ENCODE results near the gene USP21. TPM values are rescaled to one million over a fixed set of nuclear protein-coding genes. Genes with fewer than 3 reads are reported as not detected.

The USP21 gene
- total and polyA plus RNA-seq, 2 of the 8 experiments (the other 6 are each of a cell fraction or from before 2014, with no cell fraction given): 23.9 to 36.3 TPM

- peak in 1 of 2 experiments; percentile 71 for DNase-seq (ENCODE audit: low read depth in 1 of 2, low spot score in 2 of 2)
- peaks cover 0 to 7% (median 5%) of the 10 kb centered on the region in 4 experiments; a peak in 4 of 7 replicates for H3K4me1 ChIP-seq (replicated peaks in 1 of 4; ENCODE audit: control insufficient read depth in 3 of 4, insufficient read depth in 4 of 4, low read length in 3 of 4)
- H2AK5ac ChIP-seq (ENCODE audit: low read depth, low read length): no peak overlapping the region
- H2BK15ac ChIP-seq (ENCODE audit: low read length): peak overlapping the region; percentile 72; the same call in 1 of the 2 replicates
- H3K36me3 ChIP-seq (ENCODE audit: control insufficient read depth in 2 of 4, insufficient read depth in 4 of 4, low read length in 3 of 4): peaks cover 7 to 20% (median 14%) of the 10 kb centered on the region in 4 experiments; a peak in 6 of 8 replicates
- no peak overlapping the region for H2BK120ac ChIP-seq (replicated peaks; ENCODE audit: low read depth, low read length)
- H3K56ac ChIP-seq (replicated peaks; ENCODE audit: insufficient read length, low read depth, low read length): peak overlapping the region; percentile 9
- H4K20me1 ChIP-seq (replicated peaks in 1 of 2; ENCODE audit: control insufficient read depth in 1 of 2, insufficient read depth in 2 of 2, low read length in 2 of 2): no peaks in the 10 kb centered on the region
- H4K5ac ChIP-seq (ENCODE audit: insufficient read length, low read depth, low read length): peak overlapping the region; percentile 20
- no peak overlapping the region for H3K14ac ChIP-seq (ENCODE audit: insufficient read length)
- peak overlapping the region; percentile 66 to 92 for H3K4me2 ChIP-seq (ENCODE audit: insufficient read depth in 1 of 2, low read depth in 2 of 2, low read length in 2 of 2)
- POLR2A ChIA-PET (ENCODE audit: partially characterized antibody): interaction anchor here (1.3 to 4.7 kb wide), 9 partner anchors 9 to 148 kb away, joined by 3 to 51 read pairs (median 12); partner anchors contain the start of genes ADAMTS4, B4GALT3, DEDD and NDUFS2
- peak overlapping the region; percentile 43 to 69 (median 54); a peak in 6 of 7 replicates for H3K9ac ChIP-seq (replicated peaks in 1 of 4; ENCODE audit: extremely low read depth in 1 of 4, low read depth in 3 of 4, low read length in 3 of 4)
- 7% methylated on average over 31 of the region's 33 CpGs; no CpG with 5 or more reads in 1 of the 2 experiments for WGBS, 2 experiments (ENCODE audit: extremely low coverage in 1 of 2, insufficient coverage in 1 of 2, insufficient read length in 1 of 2, insufficient replicate concordance in 2 of 2, low coverage in 1 of 2, low lambda C conversion rate in 2 of 2, missing lambda C conversion rate in 1 of 2)
- CTCF ChIA-PET (ENCODE audit: partially characterized antibody): interaction anchor here (0.6 to 5.3 kb wide), 16 partner anchors 9 to 215 kb away, joined by 3 to 32 read pairs (median 6); partner anchors contain the start of genes ADAMTS4, B4GALT3, NDUFS2 and UFC1
- no peaks in the 10 kb centered on the region for H3K27me3 ChIP-seq (replicated peaks in 1 of 4; ENCODE audit: control insufficient read depth in 3 of 4, extremely low read depth in 1 of 4, insufficient read depth in 3 of 4, low read length in 3 of 4)
- FAIRE-seq: no peak
- H3K4me3 ChIP-seq (ENCODE audit: extremely low read depth in 1 of 4, insufficient read depth in 2 of 4, low read depth in 3 of 4, low read length in 4 of 4): peak overlapping the region; percentile 64 to 83 (median 82)
- H3K79me1 ChIP-seq (ENCODE audit: low read depth, low read length): no peaks in the 10 kb centered on the region
- H3K79me2 ChIP-seq (ENCODE audit: control insufficient read depth in 1 of 2, insufficient read depth in 2 of 2, low read length in 2 of 2): no peaks in the 10 kb centered on the region
- no peak overlapping the region for H3K18ac ChIP-seq (ENCODE audit: extremely low read depth, low read length)
- H2AFZ ChIP-seq (ENCODE audit: low read length): no peak overlapping the region
- no peak overlapping the region for H2BK12ac ChIP-seq (ENCODE audit: low read depth, low read length)
- 0 out of 2 replicates have a peak overlapping the region, but pooled peaks have one; percentile 3 for H2BK5ac ChIP-seq (ENCODE audit: low read depth, low read length)
- H4K8ac ChIP-seq (ENCODE audit: extremely low read depth, insufficient read depth, low read length): peak overlapping the region; percentile 41
- H3K27ac ChIP-seq (ENCODE audit: low read depth, low read length): peak overlapping the region; percentile 4; the same call in 1 of the 2 replicates
- no peaks in the 10 kb centered on the region for H3K9me3 ChIP-seq (ENCODE audit: insufficient read depth in 2 of 2, low read depth in 1 of 2, low read length in 1 of 2)
- no peak overlapping the region for H3K23ac ChIP-seq (ENCODE audit: insufficient read length)
- peak overlapping the region; percentile 22 for H3K4ac ChIP-seq (replicated peaks; ENCODE audit: insufficient read length, low read depth, low read length)
- no peak overlapping the region for H2BK20ac ChIP-seq (ENCODE audit: low read length)
- H4K91ac ChIP-seq (replicated peaks; ENCODE audit: insufficient read length, low read length): peak overlapping the region; percentile 67
- H3K23me2 ChIP-seq (ENCODE audit: low read depth, low read length): peaks cover 11% of the 10 kb centered on the region; the same call in 1 of the 2 replicates
- TF ChIP-seq FOSL1 (IDR thresholded peaks at IDR 0.05; ENCODE audit: insufficient read depth, low read depth, low read length) (no peak), CHD2 (IDR thresholded peaks at IDR 0.05; ENCODE audit: low read length) (no peak), SIN3A (conservative IDR thresholded peaks at IDR 0.05 in 1 of 2, IDR thresholded peaks at IDR 0.05 in 1 of 2; ENCODE audit: low read depth in 1 of 2, low read length in 2 of 2) (no peak), PHF8 (conservative IDR thresholded peaks at IDR 0.05; ENCODE audit: low read depth, low read length) (0 out of 2 replicates have a peak, but pooled peaks have one; percentile 15), JUND (IDR thresholded peaks at IDR 0.05; ENCODE audit: low read length) (no peak), TCF12 (IDR thresholded peaks at IDR 0.05; ENCODE audit: low read depth, low read length) (no peak), KDM4A (IDR thresholded peaks at IDR 0.05; ENCODE audit: low read depth, low read length, severe bottlenecking) (no peak), TAF7 (optimal IDR thresholded peaks at IDR 0.05; ENCODE audit: borderline replicate concordance, low read depth, low read length) (peak; percentile 13), KDM1A (IDR thresholded peaks at IDR 0.05; ENCODE audit: borderline replicate concordance, low read length) (no peak), EZH2 (IDR thresholded peaks at IDR 0.05; ENCODE audit: low read depth, low read length, severe bottlenecking) (no peak)
Measured at GRCh38 chr1:161166669-161167548, 7.6 kb downstream of the USP21 start.
